ENCODE measurements around the gene LKAAEAR1.

LKAAEAR1 gene

DNA sequence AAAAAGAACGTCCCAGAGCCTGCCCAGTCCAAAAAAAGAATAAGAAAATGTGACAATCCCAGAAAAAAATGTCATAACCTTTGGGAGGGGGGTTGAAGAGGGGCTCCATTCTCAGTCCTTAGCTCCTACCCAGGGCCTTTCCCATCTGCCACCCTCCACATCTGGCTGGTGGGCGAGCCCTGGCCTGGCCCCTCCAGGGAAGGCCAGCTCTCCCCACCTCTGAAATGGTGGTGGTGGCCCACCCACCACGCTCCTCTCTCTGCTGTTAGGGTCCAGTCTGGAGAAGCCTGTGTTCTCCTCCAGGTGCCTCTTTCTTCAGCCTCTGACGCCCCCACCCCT lies 5.3 kb downstream of the LKAAEAR1 start:
- no peak for DNase-seq (ENCODE audit: low read depth)

GRCh38 chr20:64077876-64078551 lies 6.2 kb downstream of the LKAAEAR1 start:
- DNase-seq (ENCODE audit: low read depth) = no peak

GRCh38 chr20:64077541-64077875 lies 6.7 kb downstream of the LKAAEAR1 start:
- no peak for DNase-seq (ENCODE audit: low read depth)

DNA sequence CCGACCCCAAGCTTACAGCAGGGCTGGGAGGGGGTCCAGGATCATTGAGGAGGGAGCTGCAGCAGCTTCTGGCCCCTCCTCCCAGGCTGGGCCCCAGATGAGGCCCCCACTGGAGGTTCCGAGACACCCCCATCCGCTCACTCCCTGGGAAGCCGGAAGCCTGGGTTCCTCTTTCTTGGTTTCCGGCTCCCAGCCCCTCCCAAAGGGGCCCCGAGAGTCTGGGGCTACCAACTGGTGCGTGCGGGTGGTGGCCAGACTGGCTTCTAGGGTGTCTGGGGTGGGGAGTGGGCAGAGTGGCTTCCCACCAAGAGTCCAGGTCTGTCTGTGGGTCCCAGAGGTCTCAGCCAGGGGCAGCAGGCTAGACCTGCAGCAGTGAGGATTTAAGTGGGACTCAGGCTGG lies 7.1 kb downstream of the LKAAEAR1 start:
- no peak for DNase-seq (ENCODE audit: low read depth)

DNA sequence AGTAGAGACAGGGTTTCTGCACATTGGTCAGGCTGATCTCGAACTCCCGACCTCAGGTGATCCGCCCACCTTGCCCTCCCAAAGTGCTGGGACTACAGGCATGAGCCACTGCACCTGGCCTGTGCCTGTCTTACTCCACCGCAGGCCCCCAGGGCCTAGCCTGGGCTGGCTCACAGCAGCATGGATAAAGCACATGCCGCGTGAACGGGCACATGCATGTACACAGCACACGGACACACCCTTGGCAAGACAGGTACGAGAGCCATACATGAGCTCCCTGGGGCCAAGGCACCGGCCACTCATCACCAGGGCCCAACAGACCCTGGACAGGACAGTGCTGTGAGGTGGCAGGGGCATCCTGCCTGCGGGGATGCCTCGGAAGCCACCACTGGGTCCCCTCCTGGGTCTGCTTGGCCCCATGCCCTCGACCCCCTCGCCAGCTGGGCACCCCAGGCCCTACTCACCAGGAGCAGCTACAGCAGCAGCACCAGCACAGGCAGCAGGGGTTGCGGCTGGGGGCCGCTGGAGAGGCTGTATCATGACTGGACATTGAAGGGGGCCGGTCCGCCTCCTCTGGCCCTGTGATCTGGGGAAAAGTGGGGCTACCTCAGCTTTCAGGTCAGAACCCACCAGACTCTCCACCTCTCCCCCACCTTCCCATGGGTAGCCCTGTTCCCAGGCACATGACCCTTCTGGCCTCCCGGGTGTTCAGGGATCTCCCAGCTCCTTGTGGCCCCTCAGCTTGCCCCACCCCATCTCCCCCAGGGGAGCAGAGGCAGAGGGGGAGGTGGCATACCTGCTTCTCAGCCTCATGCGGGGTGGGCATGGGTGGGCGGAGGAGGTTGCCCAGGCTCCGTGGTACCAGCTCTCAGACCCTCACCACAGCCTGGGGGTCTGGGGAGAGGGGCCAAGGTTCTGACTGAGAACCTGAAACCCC lies 7.9 kb downstream of the LKAAEAR1 start:
- no peak for DNase-seq (ENCODE audit: low read depth)

DNA sequence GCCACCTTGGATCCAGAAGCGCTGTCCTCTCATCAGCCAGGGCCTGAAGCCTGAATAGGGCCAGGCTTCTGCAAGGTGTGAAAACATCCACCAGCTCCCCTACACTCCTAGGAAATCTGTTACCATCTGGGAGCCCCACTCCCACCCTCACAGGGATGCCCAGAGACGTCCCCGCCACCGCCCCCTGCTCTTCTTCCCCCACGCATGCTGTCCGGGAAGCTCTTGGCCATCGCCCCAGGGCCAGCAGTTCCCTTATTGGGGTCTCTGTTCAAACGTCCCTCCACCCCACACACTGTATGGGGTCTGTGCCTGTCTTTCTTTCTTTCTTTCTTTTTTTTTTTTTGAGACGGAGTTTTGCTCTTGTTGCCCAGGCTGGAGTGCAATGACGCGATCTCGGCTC lies 8.6 kb downstream of the LKAAEAR1 start:
- DNase-seq (ENCODE audit: low read depth) = no peak

DNA sequence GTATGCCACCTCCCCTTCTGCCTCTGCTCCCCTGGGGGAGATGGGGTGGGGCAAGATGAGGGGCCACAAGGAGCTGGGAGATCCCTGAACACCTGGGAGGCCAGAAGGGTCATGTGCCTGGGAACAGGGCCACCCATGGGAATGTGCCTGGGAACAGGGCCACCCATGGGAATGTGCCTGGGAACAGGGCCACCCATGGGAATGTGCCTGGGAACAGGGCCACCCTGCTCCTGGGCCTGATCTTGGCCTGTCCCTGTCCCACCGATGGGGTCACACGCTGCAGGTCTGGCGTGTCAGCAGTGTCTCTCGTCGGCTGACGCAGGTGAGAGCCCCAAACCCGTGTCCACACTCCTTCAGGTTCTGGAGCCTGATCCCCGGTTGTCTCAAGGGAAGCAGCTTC lies 9.2 kb downstream of the LKAAEAR1 start:
- no peak for DNase-seq (ENCODE audit: low read depth)

DNA sequence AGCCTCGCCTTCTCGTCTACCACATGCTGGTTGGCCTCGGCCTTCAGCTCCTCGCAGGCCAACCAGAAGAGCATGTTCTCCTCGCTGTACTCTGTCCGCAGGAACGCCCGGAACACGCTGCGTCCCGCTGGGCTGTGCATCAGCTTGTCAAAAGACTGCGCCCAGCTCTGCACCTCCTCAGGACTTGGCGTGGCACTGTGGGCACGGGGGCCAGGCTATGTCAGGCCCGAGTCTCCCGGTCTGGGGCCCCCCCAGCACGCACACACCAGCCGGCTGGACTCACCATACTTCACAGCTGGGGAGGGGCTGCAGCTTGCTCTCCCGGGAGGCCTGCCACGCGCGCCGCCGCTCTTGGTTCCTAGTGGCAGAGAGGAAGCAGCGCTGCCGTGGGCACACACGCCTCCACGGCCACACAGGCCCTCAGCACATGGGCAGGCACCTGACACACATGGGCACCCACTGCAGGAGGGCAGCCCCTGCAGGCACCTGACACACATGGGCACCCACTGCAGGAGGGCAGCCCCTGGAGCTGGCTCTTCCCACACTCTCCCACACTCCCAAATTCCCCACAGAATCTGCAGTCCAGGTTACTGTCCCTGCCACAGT lies 9.9 kb downstream of the LKAAEAR1 start:
- no peak for DNase-seq (ENCODE audit: low read depth)

DNA sequence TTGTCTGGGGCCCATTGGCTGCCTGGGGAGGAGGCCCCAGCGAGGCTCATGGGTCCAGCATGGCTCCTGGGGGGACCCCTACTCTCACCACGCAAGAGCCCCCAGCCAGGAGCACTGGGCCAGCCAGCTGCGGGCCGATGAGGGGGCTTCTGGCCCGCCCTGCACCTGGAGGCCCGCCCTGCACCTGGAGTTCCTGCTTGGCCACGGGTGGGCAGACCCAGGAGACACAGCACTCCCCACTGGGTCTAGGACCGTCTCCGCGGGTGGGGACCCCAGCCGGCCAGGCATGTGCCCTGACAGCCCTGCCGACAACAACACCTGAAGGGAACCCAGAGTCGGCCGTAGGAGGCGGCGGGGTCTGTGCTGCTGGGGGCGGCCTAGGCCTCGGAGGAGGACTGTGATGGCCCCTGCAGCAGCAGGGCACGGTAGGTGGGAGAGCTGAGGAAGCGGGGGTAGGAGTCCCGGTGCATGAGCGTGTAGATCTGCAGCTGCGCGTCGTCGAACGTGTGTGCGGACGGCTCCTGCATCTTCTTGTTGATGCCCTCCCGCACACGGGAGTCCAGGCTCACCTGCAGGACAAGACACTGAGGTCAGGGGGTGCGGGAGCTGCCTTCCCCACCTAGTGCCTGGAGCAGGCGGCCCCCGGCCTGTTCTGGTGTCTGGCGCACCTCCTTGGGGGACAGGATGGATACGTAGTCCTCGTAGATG lies 10.6 kb downstream of the LKAAEAR1 start:
- no peak for DNase-seq (ENCODE audit: low read depth)

- no peak for DNase-seq (ENCODE audit: low read depth)
Measured at GRCh38 chr20:64072498-64073063, 11.6 kb downstream of the LKAAEAR1 start.

- DNase-seq (ENCODE audit: low read depth) = no peak
Measured at GRCh38 chr20:64071341-64072332, 12.6 kb downstream of the LKAAEAR1 start.

DNA sequence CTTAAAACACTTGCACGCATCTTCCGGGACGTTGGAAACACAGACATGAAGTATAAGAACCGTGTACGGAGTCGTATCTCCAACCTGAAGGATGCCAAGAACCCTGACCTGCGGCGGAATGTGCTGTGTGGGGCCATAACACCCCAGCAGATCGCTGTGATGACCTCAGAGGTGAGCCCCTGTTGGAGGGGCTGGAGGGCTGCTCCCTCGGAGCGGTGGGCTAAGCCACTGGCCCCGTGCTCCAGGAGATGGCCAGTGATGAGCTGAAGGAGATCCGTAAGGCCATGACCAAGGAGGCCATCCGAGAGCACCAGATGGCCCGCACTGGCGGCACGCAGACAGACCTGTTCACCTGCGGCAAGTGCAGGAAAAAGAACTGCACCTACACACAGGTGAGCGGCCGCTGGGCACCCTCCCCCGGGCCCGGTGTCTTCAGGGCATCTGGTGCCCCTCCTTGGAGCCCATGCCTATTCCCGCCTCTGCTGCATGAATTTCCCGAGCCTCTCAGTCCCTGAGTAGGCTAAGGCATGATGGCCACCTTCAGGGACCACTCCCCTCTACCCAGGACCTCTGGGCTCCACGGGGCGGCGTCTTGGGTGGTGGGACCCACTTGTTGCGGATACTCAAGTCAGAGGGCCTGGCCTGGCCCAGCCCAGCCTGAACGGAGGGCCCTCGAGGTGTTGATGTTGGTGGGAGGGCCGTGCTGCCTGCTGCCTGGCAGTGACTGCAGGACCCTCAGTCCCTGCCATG lies 13.8 kb downstream of the LKAAEAR1 start:
- no peak for DNase-seq (ENCODE audit: low read depth)

- DNase-seq (ENCODE audit: low read depth) = no peak
Measured at GRCh38 chr20:64069614-64070243, 14.5 kb downstream of the LKAAEAR1 start.

DNA sequence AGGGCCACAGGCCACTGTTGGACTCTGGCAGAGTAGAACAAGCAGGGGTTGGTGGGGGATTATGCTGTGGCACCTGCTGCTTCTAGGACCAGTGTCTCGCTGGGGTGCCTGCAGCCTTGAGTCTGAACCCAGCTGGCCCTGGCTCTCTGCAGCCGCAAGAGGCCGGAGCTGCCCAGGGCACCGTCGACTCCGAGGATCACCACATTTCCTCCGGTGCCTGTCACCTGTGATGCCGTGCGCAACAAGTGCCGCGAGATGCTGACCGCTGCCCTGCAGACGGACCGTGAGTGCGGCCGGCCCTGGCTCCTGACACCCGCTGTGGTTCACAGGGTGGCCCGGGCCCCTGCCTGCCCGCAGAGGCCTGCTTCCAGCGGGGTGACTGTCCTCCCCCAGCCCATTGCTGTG lies 15.0 kb downstream of the LKAAEAR1 start:
- DNase-seq (ENCODE audit: low read depth) = no peak

- DNase-seq (ENCODE audit: low read depth) = no peak
Measured at GRCh38 chr20:64068386-64069208, 15.6 kb downstream of the LKAAEAR1 start.

GRCh38 chr20:64067733-64068307 lies 16.4 kb downstream of the LKAAEAR1 start:
- no peak for DNase-seq (ENCODE audit: low read depth)

- no peak for DNase-seq (ENCODE audit: low read depth)
Measured at GRCh38 chr20:64067005-64067632, 17.1 kb downstream of the LKAAEAR1 start.

GRCh38 chr20:64065974-64066343 lies 18.2 kb downstream of the LKAAEAR1 start:
- DNase-seq (ENCODE audit: low read depth) = peak; percentile 83

Data from iris pigment epithelial cell (primary cell).